ENCODE data around the gene ATP2A1.
A peak's percentile ranks its signal among the peaks of the same experiment; 100 is the strongest.
"Not testable (repeated sequence)": the region's sequence is repeated elsewhere in the genome, so short reads cannot be mapped to it uniquely, and the experiment has no call there.

Gene ATP2A1

DNA sequence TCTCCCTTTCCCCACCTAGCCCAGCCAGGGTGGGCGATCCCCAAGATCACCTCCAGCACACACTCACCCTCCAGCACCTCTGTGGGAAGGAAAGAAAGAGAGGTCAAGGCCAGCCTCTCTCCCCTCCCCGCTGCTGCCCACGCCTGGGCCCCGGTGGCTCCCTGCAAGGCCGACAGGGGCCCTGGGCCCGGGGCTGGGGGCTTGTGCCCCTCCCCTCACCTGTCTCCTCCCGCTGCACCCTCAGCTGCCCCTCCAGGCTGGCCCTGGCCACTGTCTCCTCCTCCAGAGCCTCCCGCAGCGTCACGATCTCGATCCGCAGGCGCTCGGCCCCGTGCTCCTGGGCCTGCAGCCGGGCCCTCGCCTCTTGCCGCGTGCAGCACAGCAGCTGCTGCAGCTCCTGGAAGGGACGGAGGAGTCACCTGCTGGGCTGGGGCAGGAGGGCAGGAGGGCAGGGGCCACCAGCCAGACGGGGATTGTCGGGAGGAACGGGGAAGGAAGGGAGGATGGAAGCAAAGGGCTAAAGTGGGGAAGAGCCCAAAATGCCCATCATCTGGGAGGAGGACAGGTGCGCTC is 27.6 kb downstream of the ATP2A1 start:
- DNase-seq (ENCODE audit: low spot score) (no peak), FAIRE-seq (no peak)

DNA sequence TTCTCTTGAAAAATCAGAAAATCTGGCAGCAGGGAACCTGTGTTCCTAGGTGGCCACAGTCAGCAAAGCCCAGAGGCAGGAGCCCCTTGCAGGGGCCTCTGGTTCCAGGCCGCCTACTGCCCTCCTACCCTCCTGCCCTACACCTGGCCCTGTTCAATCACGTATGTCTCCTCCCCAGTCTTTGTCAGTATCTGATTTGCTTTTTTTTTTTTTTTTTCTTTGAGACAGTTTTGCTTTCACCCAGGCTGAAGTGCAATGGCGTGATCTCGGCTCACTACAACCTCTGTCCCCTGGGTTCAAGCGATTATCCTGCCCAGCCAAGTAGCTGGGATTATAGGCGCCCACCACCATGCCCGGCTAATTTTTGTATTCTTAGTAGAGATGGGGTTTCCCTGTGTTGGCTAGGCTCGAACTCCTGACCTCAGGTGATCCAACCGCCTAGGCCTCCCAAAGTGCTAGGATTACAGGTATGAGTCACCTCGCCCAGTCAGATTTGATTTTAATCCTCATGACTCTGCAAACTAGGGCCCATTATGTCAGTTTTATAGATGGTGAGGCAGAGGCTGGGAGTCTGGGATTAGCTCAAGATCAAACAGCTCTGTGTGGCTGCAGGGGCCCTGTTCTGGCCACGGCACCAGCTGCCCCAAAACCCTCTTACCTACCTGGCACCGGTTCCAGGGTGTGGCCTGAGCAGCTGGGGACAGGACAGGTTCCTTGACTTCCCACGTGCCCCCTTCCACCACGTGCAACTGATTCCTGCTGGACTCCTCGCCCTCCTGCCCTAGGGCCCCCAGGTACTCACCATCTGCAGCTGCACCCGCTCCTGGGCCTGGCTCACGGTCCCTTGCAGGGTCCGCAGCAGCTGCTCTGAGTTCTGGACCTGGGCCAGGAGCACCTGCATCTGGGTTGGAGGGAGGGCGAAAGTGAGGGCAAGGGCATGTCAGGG is 32.1 kb downstream of the ATP2A1 start:
- DNase-seq (ENCODE audit: low spot score) (no peak), FAIRE-seq (no peak)

DNA sequence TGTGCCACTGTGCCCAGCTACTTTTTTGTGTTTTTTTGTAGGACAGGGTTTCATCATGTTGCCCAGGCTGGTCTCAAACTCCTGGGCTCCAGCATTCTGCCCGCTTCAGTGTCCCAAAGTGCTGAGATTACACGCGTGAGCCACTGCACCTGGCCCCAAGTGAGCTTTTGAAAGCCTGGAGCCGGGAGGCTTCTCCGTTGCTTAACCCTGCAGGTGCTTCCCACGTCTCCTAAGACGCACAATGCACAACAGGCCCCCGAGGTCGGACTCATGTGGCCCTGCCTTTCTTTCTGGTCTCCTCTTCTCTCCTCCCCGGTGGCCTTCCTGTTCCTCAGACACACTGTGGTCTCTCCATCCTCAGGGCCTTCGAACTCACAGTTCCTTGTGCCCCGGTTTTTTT is 34.3 kb downstream of the ATP2A1 start:
- no peak for DNase-seq (ENCODE audit: low spot score)
- no peak for FAIRE-seq

DNA sequence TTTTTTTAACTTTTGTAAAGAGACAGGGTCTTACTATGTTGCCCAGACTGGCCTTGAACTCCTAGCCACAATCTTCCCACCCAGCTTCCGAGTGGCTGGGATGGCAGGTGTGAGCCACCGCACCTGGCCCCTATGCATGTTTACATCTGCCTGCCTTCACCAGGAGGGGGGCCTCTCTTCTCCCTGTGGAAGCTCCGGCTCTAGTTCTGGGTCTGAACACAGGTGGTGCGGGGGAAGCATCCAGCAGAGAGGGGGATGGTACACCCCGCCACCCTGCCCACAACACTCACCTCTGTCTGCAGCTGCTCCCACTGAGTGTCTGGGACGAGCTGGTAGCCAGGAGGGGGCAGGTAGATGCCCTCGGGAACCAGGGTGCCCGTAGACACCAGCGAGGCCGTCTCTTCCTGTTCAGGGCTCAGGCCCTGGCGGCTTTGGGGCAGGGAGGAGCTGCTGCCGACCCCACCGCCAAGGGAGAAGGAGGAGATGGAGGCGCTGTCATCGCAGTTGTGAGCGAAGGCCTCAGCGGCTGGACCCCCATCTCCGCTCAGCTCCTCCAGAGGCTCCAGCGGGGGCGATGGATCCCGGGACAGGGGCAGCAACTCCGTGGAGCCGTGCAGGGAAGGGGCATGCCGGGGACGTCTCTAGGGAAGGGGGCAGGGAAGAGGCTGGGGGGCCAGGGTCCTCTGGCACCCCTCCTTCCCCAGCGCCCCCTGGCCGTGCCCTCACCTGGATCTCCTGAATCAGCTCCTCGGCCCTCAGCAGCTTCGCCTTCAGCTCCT is 35.8 kb downstream of the ATP2A1 start:
- FAIRE-seq (no peak), DNase-seq (ENCODE audit: low spot score) (no peak)

DNA sequence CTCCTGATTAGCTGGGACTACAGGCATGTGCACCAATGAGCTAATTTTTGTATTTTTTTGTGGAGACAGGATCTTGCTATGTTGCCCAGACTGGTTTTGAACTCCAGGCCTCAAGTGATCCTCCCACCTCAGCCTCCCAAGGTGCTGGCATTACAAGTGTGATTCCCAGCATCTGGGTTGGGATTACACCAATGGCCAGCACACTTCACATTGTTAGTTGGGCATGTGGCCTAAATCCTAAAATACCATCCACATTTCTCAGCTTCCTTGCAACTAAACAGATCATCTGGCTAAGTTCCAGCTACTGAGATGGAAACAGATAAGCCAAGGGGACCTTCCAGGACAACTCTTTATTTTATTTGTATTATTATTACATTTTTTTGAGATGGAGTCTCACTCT is 36.9 kb downstream of the ATP2A1 start:
- no peak for DNase-seq (ENCODE audit: low spot score)
- no peak for FAIRE-seq

DNA sequence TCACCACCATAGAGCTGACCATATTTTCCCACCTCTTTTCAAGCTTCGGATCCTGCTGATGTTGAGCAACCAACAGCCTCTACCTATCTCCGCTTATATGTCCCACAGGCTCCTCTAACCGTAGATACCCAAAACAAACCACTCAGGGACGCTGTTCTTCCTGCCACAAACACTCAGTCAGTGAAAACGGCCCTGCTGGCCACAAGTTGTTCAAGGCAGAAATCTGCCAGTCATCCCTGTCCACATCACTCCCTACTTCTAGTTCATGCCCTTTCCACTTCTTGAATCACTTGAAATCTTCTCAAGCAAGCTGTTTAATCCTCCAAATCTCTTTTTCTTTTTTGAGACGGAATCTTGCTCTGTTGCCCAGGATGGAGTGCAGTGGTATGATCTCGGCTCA is 38.8 kb downstream of the ATP2A1 start:
- DNase-seq (ENCODE audit: low spot score): no peak
- FAIRE-seq: no peak

DNA sequence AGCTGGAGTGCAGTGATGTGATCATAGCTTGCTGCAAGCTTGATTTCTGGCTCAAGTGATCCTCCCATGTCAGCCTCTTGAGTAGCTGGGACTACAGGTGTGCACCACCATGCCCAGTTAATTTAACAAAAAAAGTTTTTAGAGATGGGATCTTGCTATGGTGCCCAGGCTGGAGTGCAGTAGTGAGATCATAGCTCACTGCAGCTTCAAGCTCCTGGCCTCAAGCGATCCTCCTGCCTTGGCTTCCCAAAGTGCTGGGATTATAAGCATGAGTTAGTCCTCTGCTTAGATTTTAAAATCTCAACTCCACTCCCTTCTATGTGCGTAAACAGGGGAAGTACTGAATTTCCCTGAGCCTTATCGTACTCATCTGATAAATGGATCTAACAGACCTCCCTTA is 40.4 kb downstream of the ATP2A1 start:
- DNase-seq (ENCODE audit: low spot score) (no peak), FAIRE-seq (no peak)

DNA sequence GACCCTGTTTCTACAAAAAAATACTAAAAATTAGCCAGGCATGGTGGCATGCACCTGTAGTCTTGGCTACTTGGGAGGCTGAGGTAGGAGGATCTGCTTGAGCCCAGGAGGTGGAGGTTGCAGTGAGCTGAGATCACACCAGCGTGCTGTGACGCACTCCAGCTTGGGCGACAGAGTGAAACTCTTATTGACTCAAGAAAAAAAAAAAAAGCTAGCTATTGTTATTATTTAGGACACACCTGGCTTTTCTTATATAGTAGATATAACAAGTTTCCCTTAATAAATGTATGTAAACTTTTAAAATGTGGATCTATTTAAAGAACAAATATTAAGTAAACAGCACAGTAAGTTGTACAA is 44.9 kb downstream of the ATP2A1 start:
- no peak for DNase-seq (ENCODE audit: low spot score)
- no peak for FAIRE-seq

DNA sequence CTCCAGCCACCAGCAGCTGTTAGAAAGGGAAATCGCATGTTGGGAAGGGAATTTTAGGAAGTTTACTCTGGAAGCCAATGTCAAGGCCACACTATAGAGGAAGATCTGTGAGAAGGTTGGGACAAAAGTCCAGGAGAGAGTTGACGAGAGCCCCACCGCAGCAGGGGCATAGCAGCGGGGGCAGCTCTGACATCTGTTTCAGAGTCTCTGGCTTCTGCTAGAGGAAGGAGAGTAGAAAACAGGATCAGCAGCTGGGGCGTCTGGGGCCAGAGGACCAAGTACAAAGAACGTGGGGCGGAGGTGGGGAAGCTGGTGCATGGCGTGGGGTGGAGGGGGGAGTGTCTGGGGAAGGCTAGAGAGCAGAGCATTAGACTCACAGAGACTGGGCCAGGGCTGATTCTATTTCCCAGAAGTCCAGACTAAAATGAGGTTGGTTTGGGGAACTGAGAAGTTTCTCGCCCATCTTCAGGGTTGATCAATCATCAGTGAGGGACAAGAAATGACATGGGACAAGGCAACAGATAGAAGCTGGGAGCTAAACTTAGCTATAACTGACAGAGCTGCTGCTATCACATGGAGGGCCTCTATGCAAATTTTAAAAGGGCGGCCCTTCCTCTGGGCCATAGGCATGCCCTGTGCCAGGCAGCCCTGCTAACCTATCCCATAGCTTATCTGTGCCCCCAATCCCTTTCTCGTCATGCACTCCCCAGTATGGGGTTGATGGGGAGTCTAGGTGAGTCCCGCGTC is 45.5 kb downstream of the ATP2A1 start:
- no peak for FAIRE-seq
- DNase-seq (ENCODE audit: low spot score): no peak

DNA sequence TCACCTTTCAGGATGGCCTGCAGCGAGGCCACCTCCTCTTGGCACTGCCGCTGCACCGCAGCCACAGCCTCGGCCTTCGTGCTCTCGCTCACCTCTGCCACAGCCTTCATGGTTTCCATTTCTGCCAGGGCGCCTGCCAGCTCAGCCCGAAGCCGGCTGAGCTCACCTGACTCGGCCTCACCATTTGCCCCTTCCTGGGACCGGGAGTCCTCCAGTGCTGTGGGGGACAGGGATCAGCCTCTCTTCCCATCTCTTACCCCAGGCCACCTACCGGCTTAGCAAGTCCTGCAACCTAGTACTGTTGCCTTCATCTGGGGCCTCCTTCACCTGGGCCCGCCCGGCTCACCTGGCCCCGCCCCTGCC is 46.1 kb downstream of the ATP2A1 start:
- DNase-seq (ENCODE audit: low spot score) (no peak), FAIRE-seq (no peak)

DNA sequence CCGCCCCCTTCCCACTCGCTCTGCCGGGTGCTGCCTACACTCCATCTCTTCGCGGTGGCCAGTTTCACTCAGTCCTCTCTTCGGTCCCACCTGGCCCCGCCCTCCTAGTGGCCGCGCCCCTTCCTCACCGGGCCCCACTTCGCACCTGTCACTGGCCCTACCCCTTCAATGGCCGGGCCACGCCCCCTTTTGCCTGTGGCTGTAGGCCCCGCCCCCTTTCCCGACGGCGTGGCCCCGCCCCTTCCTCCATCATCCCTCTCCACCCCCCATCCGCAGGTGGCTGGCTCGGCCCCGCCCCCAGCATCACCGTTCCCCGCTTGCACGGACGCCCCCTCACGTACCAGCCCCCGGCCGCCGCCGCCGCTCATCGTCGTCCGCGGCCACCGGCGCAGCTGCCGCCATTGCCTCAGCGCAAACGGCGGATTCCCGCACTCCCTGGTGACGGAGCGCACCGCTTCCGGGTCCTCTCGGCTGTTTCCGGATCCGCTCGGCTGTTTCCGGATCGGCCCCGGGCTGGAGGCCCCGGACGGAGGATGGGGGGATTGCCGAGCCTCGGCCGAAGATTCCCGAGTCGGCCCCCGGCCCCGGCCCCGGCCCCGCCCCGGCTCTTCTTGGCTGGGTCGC is 46.6 kb downstream of the ATP2A1 start, which contains the start of gene RABEP2:
Gene RABEP2, minus strand, starts transcription at position 477 of the 624 bp plus-strand sequence. Its CDS starts 75 bp downstream, at position 402.
- FAIRE-seq: no peak

DNA sequence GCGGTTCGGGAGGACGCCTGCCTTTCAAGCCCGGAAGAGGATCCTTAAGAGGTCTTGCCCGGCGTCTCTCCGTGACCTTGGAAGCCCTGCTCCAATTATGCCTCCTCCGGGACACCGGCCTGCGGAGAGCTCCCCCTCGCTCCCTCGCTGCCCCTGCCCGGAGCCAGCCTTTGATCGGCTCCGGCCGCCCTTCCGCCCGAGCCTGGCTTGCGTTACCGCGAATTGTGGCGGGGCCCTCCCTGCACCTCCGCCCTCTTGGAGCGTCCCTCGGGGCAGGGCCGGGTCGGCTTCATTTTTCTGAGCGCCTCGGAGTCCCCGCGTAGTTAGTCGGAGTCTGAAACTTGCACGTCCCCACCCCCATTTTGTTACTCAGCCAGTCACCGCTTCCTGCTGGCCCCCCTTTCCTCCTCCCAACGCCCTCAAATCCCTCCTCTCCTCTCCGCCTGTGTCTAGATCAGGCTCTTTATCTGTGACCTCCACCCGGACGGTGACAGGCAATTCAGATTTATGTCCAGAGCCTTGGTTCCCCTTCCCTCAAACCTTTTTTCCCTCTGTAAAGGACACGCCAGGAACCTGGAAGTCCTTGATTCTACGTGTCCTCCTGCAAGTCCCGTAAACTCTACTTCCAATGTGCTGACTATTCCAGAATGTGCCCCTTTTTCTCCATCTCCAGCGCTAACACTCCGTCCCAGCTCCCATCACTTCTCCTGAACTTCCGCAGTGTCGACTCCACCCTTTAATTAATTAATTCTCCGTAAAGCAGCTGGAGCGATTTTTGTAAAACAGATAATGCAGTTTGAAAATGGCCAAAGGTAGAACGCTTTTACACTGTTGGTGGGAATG is 47.3 kb downstream of the ATP2A1 start:
- DNase-seq (ENCODE audit: low spot score) (peak; percentile 63), FAIRE-seq (no peak)

More for the DNA sequence above, 46.6 kb downstream of the ATP2A1 start, which contains the start of gene RABEP2:
- DNase-seq (ENCODE audit: low spot score): peak; percentile 95

DNA sequence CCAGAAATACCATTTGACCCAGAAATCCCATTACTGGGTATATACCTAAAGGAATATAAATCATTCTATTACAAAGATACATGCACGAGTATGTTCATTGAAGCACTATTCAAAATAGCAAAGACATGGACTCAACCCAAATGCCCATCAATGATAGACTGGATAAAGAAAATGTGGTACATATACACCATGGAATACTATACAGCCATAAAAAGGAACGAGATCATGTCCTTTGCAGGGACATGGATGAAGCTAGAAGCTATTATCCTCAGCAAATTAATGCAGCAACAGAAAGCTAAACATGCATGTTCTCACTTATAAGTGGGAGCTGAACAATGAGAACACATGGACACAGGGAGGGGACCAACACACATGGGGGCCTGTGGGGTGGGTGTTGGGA is 48.0 kb downstream of the ATP2A1 start:
- not testable (repeated sequence) for FAIRE-seq; DNase-seq (ENCODE audit: low spot score)

DNA sequence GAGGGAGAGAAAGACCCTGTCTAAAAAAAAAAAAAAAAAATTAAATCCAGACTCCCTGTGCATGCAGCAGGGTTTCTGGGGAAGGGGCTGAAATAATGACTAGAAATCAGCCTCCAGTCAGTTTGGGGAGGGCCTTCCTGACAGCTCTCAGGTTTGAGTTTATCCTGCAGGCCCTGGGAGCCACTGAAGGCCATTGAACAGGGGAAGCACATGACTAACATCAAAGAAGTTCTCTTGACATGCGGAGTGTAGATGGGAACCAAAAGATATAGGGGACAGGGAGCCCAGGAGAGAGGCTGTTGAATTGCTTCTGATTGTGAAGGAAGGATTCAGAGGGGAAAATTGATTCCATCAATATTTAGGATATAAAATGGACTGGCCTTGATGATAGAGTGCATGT is 49.5 kb downstream of the ATP2A1 start:
- no peak for FAIRE-seq
- no peak for DNase-seq (ENCODE audit: low spot score)

DNA sequence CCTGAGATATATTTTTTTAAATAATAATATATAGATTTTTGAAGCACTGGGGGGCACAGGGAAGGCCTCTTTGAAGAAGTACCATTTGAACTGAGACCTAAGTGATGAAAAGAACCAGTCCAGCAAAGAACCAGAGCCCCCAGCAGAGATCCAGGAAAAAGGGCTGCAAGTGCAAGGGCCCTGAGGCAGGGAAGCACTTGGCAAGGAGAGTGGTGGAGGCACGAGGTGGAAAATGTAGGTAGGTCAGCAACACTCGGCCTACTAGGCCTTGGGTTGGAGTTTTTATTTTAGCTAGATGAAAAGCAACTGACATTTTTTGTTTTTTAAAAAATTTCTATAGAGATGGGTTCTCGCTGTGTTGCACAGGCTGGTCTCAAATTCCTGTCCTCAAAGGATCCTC is 51.9 kb downstream of the ATP2A1 start:
- no peak for FAIRE-seq

DNA sequence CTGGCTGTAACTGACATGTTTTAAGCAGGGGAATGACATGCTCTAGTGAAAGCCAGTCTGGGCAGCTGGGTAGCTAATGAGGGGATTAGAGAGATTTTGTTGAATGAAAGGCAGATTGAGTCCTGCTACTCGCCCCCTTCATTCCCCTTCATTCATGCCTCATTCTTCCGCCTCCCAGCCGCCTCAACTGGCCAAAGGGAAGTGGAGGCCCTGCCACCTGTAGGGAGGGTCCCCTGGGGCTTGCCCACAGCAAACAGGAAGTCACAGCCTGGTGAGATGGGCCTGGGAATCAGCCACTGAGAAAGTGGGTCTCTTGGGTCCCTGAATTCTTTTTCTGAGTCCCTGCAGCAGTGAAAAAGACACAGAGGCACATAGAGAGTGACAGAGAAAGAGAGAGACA is 52.4 kb downstream of the ATP2A1 start:
- FAIRE-seq (no peak), DNase-seq (ENCODE audit: low spot score) (no peak)

More for the DNA sequence above, 51.9 kb downstream of the ATP2A1 start:
- no peak for DNase-seq (ENCODE audit: low spot score)

DNA sequence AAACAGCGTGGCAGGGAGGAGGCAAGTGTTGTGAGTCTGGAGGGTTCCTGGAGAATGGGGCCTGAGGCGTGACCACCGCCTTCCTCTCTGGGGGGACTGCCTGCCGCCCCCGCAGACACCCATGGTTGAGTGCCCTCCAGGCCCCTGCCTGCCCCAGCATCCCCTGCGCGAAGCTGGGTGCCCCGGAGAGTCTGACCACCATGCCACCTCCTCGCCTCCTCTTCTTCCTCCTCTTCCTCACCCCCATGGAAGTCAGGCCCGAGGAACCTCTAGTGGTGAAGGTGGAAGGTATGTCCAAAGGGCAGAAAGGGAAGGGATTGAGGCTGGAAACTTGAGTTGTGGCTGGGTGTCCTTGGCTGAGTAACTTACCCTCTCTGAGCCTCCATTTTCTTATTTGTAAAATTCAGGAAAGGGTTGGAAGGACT is 53.5 kb downstream of the ATP2A1 start, which contains the start of gene CD19:
Gene CD19, plus strand, starts transcription at position 171 of the 425 bp plus-strand sequence. Its CDS starts 30 bp downstream, at position 201.
- FAIRE-seq (no peak), DNase-seq (ENCODE audit: low spot score) (no peak)

DNA sequence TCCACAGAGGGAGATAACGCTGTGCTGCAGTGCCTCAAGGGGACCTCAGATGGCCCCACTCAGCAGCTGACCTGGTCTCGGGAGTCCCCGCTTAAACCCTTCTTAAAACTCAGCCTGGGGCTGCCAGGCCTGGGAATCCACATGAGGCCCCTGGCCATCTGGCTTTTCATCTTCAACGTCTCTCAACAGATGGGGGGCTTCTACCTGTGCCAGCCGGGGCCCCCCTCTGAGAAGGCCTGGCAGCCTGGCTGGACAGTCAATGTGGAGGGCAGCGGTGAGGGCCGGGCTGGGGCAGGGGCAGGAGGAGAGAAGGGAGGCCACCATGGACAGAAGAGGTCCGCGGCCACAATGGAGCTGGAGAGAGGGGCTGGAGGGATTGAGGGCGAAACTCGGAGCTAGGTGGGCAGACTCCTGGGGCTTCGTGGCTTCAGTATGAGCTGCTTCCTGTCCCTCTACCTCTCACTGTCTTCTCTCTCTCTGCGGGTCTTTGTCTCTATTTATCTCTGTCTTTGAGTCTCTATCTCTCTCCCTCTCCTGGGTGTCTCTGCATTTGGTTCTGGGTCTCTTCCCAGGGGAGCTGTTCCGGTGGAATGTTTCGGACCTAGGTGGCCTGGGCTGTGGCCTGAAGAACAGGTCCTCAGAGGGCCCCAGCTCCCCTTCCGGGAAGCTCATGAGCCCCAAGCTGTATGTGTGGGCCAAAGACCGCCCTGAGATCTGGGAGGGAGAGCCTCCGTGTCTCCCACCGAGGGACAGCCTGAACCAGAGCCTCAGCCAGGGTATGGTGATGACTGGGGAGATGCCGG is 54.3 kb downstream of the ATP2A1 start:
- no peak for FAIRE-seq
- DNase-seq (ENCODE audit: low spot score): no peak

DNA sequence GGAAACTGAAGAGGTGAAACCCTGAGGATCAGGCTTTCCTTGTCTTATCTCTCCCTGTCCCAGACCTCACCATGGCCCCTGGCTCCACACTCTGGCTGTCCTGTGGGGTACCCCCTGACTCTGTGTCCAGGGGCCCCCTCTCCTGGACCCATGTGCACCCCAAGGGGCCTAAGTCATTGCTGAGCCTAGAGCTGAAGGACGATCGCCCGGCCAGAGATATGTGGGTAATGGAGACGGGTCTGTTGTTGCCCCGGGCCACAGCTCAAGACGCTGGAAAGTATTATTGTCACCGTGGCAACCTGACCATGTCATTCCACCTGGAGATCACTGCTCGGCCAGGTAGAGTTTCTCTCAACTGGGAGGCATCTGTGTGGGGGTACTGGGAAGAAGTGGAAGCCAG is 54.9 kb downstream of the ATP2A1 start:
- DNase-seq (ENCODE audit: low spot score): no peak
- no peak for FAIRE-seq

All from urothelium cell line (cell line).